ENCODE data around the gene D2HGDH.
"Not testable (repeated sequence)": the region's sequence is repeated elsewhere in the genome, so short reads cannot be mapped to it uniquely, and the experiment has no call there.

The D2HGDH gene

DNA sequence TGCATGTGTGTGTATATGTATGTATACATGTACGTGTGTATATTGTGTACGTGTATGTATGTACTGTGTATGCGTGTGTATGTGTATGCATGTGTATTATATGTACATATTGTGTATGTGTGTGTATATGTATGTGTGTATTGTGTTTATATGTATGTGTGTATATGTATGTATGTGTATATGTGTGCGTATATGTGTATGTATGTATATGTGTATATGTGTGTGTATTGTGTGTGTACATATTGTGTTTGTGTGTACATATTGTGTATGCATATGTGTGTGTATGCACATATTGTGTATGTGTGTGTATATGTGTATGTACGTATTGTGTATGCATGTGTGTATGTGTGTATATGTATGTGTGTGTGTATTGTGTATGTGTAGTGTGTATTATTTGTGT is 59.0 kb downstream of the D2HGDH start:
- DNase-seq (ENCODE audit: low spot score) = no peak

DNA sequence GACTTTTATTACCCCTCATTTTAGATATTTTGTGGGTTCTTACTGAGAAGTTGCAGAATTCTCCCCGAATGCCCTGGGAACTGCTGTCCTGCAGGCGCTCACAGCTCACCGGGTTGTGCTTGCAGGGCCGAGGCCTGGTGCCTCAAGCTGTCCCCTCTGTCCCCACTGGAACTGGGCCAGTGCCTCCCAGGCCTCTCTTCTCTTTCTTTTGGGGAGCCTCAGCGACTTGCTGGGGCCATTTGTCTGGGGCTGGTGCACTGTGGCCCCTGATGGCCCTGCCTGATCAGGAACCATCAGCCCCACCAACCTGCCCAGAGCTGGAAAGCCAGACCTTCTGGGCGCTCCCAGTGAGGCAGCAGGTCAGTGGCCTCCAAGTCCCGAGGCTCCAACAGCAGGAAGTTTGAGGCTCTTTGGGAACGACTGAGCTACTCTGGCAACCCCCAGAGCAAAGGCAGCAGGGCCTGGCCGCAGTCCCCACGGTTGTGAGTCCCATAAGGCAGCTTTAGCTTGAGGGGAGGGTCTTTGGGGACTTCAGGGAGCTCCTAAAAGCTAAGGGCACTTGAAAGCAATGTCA is 59.9 kb downstream of the D2HGDH start:
- DNase-seq (ENCODE audit: low spot score) = no peak

DNA sequence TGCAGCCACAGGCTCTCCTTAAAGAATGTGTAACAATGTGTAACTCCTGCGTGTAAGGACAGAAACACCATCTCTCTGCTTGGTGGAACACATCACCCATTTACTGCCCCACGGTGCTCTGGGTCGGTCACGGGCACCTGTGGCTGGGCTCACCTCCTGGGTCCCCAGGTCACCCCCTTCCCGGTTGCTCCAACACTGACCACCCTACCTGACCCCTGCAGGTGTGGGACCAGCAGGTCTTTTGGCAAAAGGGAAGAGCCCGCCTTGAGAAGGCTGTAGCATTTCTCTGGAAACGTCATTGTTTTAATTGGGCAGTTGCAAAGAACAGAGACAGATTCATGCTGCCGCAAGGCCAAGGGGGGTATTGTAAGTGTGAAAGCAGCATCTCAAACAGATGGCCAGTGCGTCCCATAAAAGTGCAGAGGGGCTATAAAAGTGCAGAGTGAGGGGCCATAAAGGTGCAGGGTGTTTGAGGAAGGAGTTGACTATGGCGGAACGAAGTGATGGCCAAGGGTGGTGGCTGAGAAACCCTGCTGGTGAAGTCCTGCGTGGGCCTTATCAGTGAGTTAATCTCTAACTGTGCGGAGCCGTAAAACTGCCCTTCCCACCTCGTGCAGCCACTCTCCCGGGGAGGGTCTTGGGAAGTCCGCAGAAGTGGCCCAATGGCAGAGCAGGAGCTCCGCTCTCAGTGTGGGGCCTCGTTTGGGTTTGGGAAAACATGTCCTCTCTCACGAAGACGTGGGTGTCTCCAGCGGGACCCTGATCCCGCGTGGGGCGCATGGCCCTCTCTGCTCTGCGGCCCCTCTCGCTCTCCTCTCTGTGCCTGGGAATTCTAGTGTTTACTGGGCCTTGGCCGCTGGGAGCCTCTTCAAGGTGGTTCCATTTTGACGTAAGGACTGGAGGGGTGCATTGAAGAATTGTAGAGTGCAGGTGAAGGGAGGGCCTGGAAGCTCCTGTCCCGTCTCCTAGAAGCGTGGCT is 60.9 kb downstream of the D2HGDH start:
- no peak for DNase-seq (ENCODE audit: low spot score)

DNA sequence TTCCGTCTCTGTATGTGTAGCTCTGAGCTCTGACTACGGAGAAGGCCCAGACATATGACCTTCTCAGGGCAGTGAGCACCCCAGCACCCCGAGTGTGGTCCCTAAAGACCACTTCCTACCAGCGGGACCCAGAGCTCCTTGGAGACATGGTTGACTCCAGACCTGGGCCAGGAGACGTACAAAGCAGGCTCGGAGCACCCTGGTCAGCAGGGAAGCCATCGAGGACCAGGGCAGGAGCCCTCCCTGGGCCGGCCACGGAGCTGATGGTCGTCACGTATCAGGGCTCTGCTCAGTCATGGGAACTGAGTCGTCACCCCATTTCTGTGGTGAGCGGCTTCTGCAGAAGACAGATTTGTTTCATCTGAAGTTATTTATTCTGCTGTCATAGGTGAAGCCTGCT is 61.8 kb downstream of the D2HGDH start:
- DNase-seq (ENCODE audit: low spot score) = no peak

DNA sequence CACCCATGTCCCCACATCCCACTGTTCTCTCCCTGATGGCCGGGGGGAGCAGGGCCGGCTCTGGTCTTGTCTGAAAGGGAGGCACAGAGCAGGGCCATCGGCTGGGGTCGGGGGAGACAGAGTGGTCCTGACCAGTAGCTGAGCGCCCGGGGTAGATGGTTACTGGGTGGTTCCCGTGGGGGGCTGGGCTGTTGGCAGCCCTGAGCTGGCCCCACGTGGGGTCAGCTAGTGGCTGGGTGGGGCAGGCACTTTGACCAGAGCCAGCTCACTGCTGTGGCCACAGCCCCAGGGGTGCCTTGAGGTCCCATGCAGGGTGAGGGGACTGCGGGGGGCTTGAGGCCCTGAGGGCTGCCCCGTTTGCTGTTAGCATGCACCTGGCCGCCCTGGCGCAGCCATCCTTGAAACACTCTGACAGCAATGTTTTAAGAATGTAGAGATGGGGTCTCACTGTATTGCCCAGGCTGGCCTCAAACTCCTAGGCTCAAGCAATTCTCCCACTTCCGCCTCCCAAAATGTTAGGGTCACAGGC is 62.2 kb downstream of the D2HGDH start:
- DNase-seq (ENCODE audit: low spot score) = no peak

DNA sequence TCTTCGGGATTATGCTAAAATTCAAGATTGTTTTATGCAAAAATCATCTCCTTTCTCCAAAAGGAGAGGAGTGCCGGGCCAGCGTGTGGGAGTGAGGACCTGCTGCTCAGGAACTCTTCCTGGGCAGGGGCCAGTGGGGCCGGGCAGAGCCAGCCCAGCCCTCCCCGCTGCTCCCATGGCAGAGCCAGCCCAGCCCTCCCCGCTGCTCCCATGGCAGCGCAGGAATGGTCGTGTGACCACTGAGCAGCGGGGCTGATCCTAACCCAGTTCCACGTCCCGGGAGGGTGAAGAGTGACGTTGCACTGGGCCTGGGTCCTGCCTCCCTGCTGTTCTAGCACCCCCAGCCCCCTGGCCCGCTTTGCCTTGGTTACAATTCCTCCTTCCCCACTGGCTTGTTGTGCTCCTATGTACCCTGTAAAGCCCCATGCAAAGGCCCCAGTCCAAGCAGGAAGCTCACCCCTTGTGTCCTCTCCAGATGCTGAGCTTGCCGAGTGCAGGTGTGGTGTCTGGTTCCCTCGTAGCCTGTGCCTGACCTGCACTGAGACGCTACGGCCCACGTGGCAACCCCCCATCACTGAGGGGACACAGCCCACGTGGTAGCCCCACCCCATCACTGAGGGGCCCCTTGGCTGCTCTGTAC is 63.1 kb downstream of the D2HGDH start:
- no peak for DNase-seq (ENCODE audit: low spot score)

DNA sequence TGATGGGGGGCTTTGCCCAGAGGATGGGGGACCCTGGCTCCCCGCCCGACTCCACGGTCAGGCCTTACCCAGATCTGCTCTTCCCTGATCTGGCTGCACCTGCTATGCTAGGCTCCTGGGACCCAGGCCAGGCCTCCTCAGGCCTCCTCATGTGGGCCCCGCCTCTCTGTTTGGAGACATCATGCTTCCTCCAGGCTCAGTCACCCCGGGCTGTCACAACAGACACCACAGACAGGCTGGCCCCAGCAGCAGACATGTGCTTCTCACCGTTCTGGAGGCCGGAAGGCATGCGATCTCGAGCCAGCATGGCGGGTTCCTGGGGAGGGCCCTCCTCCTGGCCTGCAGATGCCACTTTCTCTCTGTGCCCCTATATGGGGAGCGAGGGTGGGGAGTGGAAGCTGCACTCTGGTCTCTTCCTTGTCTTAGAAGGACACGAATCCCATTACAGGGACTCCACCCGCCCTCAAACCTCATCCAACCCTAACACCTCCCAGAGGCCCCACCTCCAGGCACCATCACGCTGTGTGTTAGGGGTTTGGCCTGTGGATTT is 63.7 kb downstream of the D2HGDH start:
- no peak for DNase-seq (ENCODE audit: low spot score)

DNA sequence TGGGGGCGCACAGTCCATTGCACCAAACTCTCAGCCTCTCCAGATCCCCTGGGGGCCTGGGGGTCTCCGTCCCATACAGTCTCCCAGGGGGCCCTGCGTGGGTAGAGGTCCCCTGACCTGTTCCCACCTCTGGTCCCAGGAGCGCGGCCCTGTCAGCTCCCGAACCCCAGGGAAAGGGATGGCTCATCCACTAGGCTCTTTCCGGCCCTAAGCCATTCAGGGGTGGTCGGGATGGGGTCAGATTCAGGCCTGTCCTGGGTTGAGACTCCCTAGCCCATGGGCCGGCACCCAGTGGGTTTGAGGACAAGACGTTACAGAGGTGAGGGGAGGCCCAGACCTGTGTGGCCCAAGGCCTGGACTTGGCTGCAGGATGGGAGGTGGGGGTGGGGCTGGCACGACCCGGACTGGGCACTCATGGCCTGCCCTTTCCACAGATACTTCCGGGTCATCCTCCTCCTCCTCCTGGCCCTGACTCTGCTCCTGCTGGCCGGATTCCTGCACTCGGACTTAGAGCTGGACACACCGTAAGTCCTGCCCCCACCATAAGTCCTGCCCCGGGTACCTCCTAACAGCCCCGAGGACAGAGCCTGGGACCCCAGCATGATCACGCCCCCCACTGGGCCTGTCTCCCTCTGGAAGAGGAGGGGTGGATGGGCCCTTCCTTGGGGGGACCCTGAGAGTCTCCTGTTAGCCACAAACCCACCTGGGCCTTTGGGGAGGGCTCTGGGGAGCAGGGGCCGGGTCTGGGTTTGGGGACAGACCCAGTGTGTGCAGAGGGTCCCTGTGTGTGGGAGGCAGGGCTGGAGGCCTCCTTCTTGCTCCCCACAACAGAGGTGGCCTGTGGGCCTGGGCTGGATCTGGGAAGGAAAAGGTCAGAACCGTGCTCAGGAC is 64.4 kb downstream of the D2HGDH start:
- no peak for DNase-seq (ENCODE audit: low spot score)

DNA sequence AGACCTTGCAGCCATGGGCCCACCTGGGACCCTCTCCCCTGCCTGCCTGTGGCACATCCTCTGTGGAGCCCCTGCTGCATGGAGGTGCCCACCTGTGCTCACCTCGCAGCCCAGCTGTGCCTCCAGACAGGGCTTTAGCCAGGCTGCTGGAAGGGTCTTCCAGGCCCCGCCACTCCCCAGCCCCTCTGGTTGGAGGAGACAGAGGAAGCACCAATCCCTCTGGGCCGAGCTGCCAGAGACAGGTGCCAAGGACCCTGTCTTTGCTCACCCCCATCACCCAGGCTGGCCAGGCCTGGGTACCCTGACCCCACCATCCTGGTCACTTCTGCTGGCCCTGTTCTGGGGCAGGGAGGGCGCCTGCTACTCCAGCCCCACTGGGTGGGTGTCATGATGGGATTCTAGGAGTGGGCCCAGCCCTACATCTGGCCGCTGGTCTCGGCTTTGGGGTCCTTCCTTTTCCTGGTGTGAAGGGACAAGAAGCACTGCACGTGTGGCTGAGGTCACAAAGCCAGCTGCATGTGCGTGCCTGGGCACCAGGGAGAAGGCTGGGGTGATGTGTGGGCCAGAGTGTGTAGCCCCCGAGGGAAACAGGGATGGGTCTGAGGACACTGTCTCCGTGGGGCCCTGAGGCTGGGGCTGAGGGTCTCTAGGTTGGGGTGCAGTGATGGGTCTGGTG is 65.2 kb downstream of the D2HGDH start:
- no peak for DNase-seq (ENCODE audit: low spot score)

DNA sequence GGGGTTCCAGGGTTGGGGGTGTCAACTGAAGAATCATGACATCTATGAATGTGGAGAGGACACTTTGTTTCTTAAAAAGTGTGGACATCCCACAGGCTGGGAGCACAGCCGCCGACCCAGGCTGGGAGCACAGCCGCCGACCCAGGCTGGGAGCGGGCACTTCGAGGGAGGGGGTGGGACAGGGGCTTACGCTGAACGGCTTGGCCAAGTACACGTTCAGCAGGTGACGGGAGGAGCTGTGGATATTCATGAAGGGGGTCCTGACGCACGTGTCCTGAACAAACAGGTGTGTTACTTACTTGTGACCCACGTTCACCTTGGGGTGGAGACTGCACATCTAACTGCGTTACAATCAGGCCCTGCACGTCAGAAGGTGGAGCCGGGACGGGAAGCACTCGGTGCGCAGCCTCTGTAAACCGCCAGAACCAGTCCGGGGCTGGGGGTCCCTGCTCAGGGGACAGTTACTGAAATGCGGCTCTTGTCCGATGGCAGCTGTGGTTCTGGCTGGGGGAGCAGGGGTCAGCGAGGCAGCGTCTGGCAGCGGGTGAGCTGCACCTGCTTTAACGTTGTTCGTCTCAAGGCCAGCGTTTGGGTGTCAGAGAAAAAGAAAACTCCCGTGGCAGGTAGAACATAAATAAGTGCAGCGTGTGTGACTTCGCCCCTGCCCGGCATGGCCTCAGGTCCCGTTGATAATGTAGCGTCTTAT is 65.9 kb downstream of the D2HGDH start:
- DNase-seq (ENCODE audit: low spot score) = not testable (repeated sequence)

DNA sequence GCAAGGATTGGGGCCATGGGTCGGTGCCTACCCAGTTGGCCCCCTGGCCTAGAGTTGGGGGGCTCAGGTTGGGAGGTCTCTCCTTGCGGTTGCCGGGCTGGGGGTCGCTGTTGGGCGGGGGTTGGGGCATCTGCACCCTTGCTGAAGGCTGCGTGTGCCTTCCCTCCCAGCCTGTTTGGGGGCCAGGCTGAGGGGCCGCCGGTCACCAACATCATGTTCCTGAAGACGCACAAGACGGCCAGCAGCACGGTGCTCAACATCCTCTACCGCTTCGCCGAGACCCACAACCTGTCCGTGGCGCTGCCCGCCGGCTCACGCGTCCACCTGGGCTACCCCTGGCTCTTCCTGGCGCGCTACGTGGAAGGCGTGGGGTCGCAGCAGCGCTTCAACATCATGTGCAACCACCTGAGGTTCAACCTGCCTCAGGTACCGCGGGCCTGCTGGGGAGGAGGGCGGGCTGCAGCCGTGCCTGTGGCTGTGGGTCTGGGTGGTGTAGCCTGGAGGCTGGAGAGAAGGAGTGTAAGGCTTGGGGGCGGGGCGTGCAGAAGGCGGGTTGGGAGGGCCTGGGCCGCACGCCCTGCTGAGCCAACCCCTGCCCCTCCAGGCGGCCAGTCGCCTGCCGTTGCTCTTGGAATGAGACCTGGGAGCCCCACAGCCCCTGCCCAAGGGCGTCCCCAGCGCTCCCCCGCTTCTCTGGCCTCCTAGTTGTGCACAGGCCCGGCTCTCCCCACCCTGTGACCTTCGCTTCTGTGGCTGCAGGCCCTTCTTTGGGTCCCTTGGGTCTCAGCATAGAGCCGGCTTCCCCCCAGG is 67.4 kb downstream of the D2HGDH start:
- no peak for DNase-seq (ENCODE audit: low spot score)

DNA sequence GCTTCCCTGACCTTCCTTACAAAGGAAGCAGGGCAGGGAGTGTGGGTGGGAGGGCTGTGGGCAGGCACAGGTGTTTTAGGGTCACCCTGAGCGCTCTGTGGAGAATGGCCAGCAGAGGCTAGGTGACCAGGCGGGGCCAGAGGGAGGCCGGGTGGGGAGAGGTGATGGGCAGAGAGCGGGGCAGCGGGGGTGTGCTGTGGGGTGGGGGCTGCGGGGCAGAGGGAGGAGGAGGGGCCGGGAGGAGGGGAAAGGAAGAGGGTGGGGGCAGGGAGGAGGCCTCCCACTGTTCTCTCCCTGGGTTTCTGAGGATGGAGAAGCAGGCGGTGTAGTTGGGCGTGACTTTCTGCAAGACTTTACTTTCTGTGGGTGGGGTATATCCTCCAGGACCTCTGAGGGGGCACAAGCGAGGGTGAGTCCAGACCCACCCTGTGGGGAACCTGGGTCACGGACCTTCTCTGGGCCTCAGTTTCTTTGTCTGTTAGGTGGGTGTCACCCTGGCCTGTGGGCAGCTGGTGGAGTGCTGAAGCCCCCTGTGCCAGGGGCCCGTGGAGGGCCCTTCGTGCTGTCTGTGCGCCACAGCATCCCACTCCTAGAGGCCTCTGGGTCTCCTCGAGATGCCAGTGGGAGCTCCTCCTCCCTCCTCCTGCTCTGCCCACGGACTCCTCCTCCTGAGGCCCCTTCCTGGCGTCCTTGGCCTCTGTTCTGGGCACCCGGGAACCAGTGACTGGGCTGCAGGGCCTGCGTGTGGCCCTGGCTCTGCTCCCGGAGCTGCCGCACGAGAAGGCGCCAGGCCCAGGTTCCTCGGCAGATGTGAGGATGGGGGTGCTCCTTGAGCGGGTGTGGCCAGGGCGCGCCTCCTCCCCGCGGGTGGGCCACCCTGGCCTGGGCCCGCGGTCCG is 68.2 kb downstream of the D2HGDH start:
- DNase-seq (ENCODE audit: low spot score) = no peak

DNA sequence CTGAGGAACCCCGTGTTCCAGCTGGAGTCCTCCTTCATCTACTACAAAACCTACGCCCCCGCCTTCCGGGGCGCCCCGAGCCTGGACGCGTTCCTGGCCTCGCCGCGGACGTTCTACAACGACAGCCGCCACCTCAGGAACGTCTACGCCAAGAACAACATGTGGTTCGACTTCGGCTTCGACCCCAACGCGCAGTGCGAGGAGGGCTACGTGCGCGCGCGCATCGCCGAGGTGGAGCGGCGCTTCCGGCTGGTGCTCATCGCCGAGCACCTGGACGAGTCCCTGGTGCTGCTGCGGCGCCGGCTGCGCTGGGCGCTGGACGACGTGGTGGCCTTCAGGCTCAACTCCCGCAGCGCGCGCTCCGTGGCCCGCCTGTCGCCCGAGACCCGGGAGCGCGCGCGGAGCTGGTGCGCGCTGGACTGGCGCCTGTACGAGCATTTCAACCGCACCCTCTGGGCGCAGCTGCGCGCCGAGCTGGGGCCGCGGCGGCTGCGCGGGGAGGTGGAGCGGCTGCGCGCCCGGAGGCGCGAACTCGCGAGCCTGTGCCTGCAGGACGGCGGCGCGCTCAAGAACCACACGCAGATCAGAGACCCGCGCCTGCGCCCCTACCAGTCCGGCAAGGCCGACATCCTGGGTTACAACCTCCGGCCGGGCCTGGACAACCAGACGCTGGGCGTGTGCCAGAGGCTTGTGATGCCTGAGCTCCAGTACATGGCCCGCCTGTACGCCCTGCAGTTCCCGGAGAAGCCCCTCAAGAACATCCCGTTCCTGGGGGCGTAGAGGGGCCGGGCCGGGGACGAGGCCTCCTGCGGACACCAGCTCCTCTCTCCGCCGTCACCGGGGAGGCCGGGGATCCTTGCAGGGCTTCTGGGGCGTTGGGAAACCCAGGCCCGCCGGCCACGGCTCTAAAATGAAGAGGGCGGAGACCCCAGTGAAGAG is 69.2 kb downstream of the D2HGDH start:
- peak; percentile 43 for DNase-seq (ENCODE audit: low spot score)

DNA sequence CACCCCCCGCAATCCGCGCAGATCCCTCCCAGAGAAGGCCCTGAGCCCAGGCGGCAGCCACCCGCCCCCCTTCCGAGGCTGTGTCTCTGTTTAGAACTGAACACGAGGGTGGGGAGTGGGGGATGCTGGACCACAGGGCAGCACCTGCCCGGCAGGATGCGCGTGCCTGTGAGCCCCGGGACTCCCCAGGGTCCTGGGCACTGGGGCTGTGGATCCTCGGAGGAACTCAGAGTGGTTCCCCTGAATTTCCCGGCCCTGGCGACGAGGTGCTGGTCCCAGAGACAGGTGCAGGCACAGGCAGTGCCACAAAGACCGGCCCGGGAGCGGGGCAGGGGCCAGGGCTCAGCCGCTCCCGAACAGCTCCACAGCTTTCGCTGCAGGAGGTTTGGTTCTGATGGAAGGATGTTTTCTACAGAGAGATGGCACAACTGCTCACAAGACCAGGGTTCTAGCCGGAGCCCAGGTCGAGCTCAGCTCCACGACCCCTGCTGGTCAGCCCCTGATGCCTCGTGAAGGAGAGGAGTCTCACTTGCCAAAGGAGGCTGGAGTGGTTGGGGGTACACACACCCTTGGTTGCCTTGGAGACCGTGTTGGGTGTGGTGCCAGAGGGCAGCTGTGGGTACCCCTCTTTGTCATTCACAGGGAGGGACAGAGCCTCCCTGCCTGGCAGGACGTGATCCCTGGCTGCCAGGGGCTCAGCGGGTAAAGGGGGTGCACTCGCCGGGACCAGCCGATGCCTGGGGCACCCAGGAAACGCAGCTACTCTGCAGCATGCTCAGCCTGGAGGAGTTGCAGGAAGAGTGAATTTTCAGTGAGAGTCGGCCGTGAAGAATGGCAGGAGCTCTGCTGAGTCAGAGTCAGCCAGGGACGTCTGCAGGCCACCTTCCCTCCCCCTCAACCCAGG is 70.1 kb downstream of the D2HGDH start:
- DNase-seq (ENCODE audit: low spot score) = peak; percentile 9

DNA sequence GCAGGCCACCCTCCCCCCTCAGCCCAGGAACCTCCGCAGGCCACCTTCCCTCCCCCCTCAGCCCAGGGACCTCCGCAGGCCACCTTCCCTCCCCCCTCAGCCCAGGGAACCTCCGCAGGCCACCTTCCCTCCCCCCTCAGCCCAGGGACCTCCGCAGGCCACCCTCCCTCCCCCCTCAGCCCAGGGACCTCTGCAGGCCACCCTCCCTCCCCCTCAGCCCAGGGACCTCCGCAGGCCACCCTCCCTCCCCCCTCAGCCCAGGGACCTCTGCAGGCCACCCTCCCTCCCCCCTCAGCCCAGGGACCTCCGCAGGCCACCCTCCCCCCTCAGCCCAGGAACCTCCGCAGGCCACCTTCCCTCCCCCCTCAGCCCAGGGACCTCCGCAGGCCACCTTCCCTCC is 71.8 kb downstream of the D2HGDH start:
- DNase-seq (ENCODE audit: low spot score) = not testable (repeated sequence)

Data from CD4-positive, alpha-beta T cell treated with Interleukin-15 for 4 hours (primary cell).